GM12878 (cell line): ENCODE measurements around the gene PTK6. TPM values are rescaled to one million over a fixed set of nuclear protein-coding genes. Genes with fewer than 3 reads are reported as not detected.

ENCODE experiments used
- ATAC-seq: fragments of 200-7000 bp; cut with Tn5 transposase; 3 replicates; pipeline ENCODE4 v1.9.1; 2020; ENCODE audit warnings: mild to moderate bottlenecking, moderate library complexity
- BruUV-seq: library from RNA; stranded (reverse); fragments of 400-500 nt; replicated peaks from 2 replicates; lab custom pipeline; 2021; lab: Mats Ljungman, UMichigan
- CTCF ChIA-PET: fragments of 300-600 bp; sonication (Branson Sonifier 250); formaldehyde crosslinking; extraction: SDS; loops from one replicate; lab custom pipeline; 2021; ENCODE audit warnings: inconsistent platforms; lab: Yijun Ruan, JAX
- POLR2A ChIA-PET: fragments of 350-600 bp; formaldehyde crosslinking; extraction: SDS; loops from one replicate; lab custom pipeline; 2021; ENCODE audit warnings: inconsistent platforms; lab: Charles Lee
- RAD21 ChIA-PET: fragments of 300-600 bp; sonication (Branson Sonifier 250); formaldehyde crosslinking; loops from one replicate; lab custom pipeline; 2023; ENCODE audit warnings: antibody characterized with exemption; ENCODE audit not compliant: unreplicated experiment; lab: Charles Lee
- SMC1A ChIA-PET: fragments of 300-600 bp; sonication (Branson Sonifier 250); formaldehyde crosslinking; loops from one replicate; lab custom pipeline; 2023; ENCODE audit not compliant: unreplicated experiment, uncharacterized antibody; lab: Charles Lee
- DNase-seq: peaks from one replicate; pipeline ENCODE4 v3.0.0-alpha.2; 2011; ENCODE audit warnings: low read depth, low spot score
- FAIRE-seq: peaks from 3 replicates; lab custom pipeline; 2011; peaks lifted over from hg19 to GRCh38; lab: Jason Lieb, UNC
- H2AFZ ChIP-seq: 2 replicates; pipeline ENCODE4 v1.6.0; 2011; ENCODE audit warnings: low read depth, low read length, control low read depth; ENCODE audit not compliant: control insufficient read depth
- H3K27ac ChIP-seq: 2 replicates; pipeline ENCODE4 v1.5.1; 2011; ENCODE audit warnings: control low read depth; ENCODE audit not compliant: control insufficient read depth, insufficient read depth
- H3K27me3 ChIP-seq, 2 experiments: replicated peaks in 1 of 2; 2 replicates each; pipeline versions ENCODE4 v1.6.0 to v1.6.1; 2011; ENCODE audit warnings: low read length in 1 of 2; ENCODE audit not compliant: control insufficient read depth in 2 of 2, insufficient read depth in 2 of 2
- H3K36me3 ChIP-seq, 2 experiments: 2 replicates each; pipeline ENCODE4 v1.5.1; 2011; ENCODE audit warnings: low read length in 1 of 2; ENCODE audit not compliant: control insufficient read depth in 2 of 2, insufficient read depth in 2 of 2
- H3K4me1 ChIP-seq: 2 replicates; pipeline ENCODE4 v1.6.1; 2011; ENCODE audit warnings: mild to moderate bottlenecking, low read length, moderate library complexity, mixed read lengths; ENCODE audit not compliant: control insufficient read depth, insufficient read depth
- H3K4me2 ChIP-seq: 2 replicates; pipeline ENCODE4 v1.6.0; 2011; ENCODE audit warnings: control low read depth; ENCODE audit not compliant: control insufficient read depth, insufficient read depth
- H3K4me3 ChIP-seq: fragments of 200-600 bp; sonication (generic); 2 replicates; pipeline ENCODE4 v1.5.1; 2016
- H3K79me2 ChIP-seq: 2 replicates; pipeline ENCODE4 v1.6.0; 2011; ENCODE audit warnings: low read length; ENCODE audit not compliant: control insufficient read depth, insufficient read depth
- H3K9ac ChIP-seq: 2 replicates; pipeline ENCODE4 v1.8.0; 2011; ENCODE audit warnings: low read length, control low read depth, mixed read lengths; ENCODE audit not compliant: control insufficient read depth, insufficient read depth
- H3K9me3 ChIP-seq: replicated peaks from 3 replicates; pipeline ENCODE4 v1.5.1; 2011; ENCODE audit warnings: mild to moderate bottlenecking, low read length; ENCODE audit not compliant: control insufficient read depth, insufficient read depth
- H4K20me1 ChIP-seq: 2 replicates; pipeline ENCODE4 v1.6.0; 2011; ENCODE audit not compliant: control insufficient read depth, insufficient read depth
- BACH1 ChIP-seq: fragments of 450-650 bp; IDR thresholded peaks from 2 replicates; pipeline ENCODE4 v1.6.1; 2017; ENCODE audit warnings: mild to moderate bottlenecking, borderline replicate concordance
- NFIC ChIP-seq: IDR thresholded peaks from 2 replicates; pipeline ENCODE4 v1.6.1; 2012; ENCODE audit warnings: low read depth, mild to moderate bottlenecking, inconsistent platforms, low read length, moderate library complexity
- POLR2A ChIP-seq: IDR thresholded peaks from 2 replicates; pipeline ENCODE4 v1.6.1; 2011; ENCODE audit warnings: low read depth, mild to moderate bottlenecking, low read length
- POLR2AphosphoS2 ChIP-seq: IDR thresholded peaks from 2 replicates; pipeline ENCODE4 v1.6.1; 2011; ENCODE audit warnings: low read depth, mild to moderate bottlenecking, low read length, improper control_type of control experiment, moderate library complexity
- SIN3A ChIP-seq: IDR thresholded peaks from 2 replicates; pipeline ENCODE4 v1.6.1; 2012; ENCODE audit warnings: low read depth, low read length, improper control_type of control experiment
- WGBS: methylation state at CpG from one replicate; pipeline ENCODE4 v1.1.6; 2016; ENCODE audit warnings: low lambda C conversion rate; ENCODE audit not compliant: insufficient replicate concordance, insufficient coverage; ENCODE audit errors: missing lambda C conversion rate; 5-methylcytosine and 5-hydroxymethylcytosine counted together
- in situ Hi-C: fragments of 300-500 bp; cut with MboI; formaldehyde crosslinking; loops from 9 replicates; pipeline ENCODE4 v1.14.3; 2018; ENCODE audit warnings: mixed read lengths
- intact Hi-C: fragments of 100-400 bp; cut with micrococcal nuclease; formaldehyde crosslinking; loops from one replicate; pipeline ENCODE4 v1.14.2; 2022; ENCODE audit not compliant: unreplicated experiment
- polyA plus RNA-seq, 11 experiments: library from polyadenylated mRNA; depleted of rRNA in 4 of 11; unstranded in 6 of 11; stranded (reverse) in 5 of 11; fragments of >200 nt; fragmentation: Nextera tagmentation in 4 of 11; fragmentation: Illumina TruSeq in 1 of 11; extraction: Ambion mirVana in 4 of 11; extraction: Trizol in 1 of 11; gene quantifications; 1 replicate in 1 of 11; 2 replicates in 10 of 11; pipeline versions ENCODE4 v1.2.1 to v1.2.3, GENCODE V29; 2011 to 2016; ENCODE audit warnings: inconsistent platforms in 2 of 11, missing spikeins in 2 of 11, low read depth in 1 of 11
- total RNA-seq, 4 experiments: library from RNA; depleted of rRNA in 3 of 4; stranded (reverse); fragments of >200 nt in 3 of 4; fragmentation: Illumina TruSeq in 1 of 4; extraction: Trizol in 1 of 4; gene quantifications; 2 replicates each; pipeline versions ENCODE4 v1.2.1 to v1.2.3, GENCODE V29; 2013 to 2021

The PTK6 gene
- total and polyA plus RNA-seq, 10 of the 15 experiments (the other 5 are each of a cell fraction or from before 2014, with no cell fraction given): 0.02 to 0.21 (median 0.09) TPM; not detected in 3

- TF ChIP-seq BACH1: peak; percentile 51; the same call in 1 of the 2 replicates
- no peak for TF ChIP-seq NFIC
- TF ChIP-seq POLR2AphosphoS2: no peak
- TF ChIP-seq POLR2A: peak; percentile 68
- TF ChIP-seq SIN3A: no peak
- intact Hi-C loops: no loop called here
- H4K20me1 ChIP-seq: no peaks in the 10 kb centered on the region
- BruUV-seq: no TSS peak
- H3K4me1 ChIP-seq: peaks cover 4% of the 10 kb centered on the region
- FAIRE-seq: no peak
- peak overlapping the region; percentile 42; the same call in 1 of the 2 replicates for H3K4me2 ChIP-seq
- peaks cover 8% of the 10 kb centered on the region for H3K79me2 ChIP-seq
- no peak for DNase-seq
- WGBS: 88% methylated on average over 13 of the region's 13 CpGs
- no peak overlapping the region for H3K4me3 ChIP-seq
- H2AFZ ChIP-seq: no peak overlapping the region
- ChIA-PET SMC1A (no interaction called here), CTCF (interaction anchor here (1.2 to 2.1 kb wide), 2 partner anchors 15 to 516 kb away, joined by 3 to 10 read pairs; partner anchors contain the start of gene PTK6), POLR2A (interaction anchor here (1.1 to 3.8 kb wide), 3 partner anchors 15 to 217 kb away, joined by 3 to 33 read pairs (median 3); partner anchors contain the start of genes HELZ2 and PTK6), RAD21 (interaction anchor here (2.4 kb wide), 1 partner anchor 15 kb away, joined by 20 read pairs; the partner anchor contains the start of gene PTK6)
- in situ Hi-C loops: no loop called here
- no peak overlapping the region for H3K9ac ChIP-seq
- peaks cover 0 to 2% of the 10 kb centered on the region in 2 experiments; a peak in 1 of 4 replicates for H3K36me3 ChIP-seq
- no peaks in the 10 kb centered on the region for H3K27me3 ChIP-seq
- H3K27ac ChIP-seq: no peak overlapping the region
- no peak for ATAC-seq
- peaks cover 4% of the 10 kb centered on the region; the same call in 2 of the 3 replicates for H3K9me3 ChIP-seq
Measured at GRCh38 chr20:63522091-63522868, 14.9 kb downstream of the PTK6 start.
